SU-DHL-6 (cell line): ENCODE data around the gene PPP1R8.

ENCODE experiments used
- H2AFZ ChIP-seq: fragments of 200-600 bp; sonication (generic); 2 replicates; pipeline ENCODE4 v1.6.1; 2014; ENCODE audit warnings: low read depth, mild to moderate bottlenecking, moderate library complexity, mixed read lengths, antibody characterized with exemption, low read length; ENCODE audit not compliant: severe bottlenecking
- H3F3A ChIP-seq: fragments of 200-600 bp; shearing (Covaris generic); 2 replicates; pipeline ENCODE4 v1.6.0; 2016; ENCODE audit warnings: antibody characterized with exemption, mild to moderate bottlenecking; ENCODE audit not compliant: insufficient read depth
- H3K27ac ChIP-seq: fragments of 200-600 bp; sonication (generic); 2 replicates; pipeline ENCODE4 v1.5.1; 2016; ENCODE audit warnings: low read depth, mild to moderate bottlenecking, low read length, moderate library complexity, mixed read lengths
- H3K27me3 ChIP-seq: fragments of 200-600 bp; sonication (generic), shearing (Covaris generic); 2 replicates; pipeline ENCODE4 v1.6.0; 2014; ENCODE audit warnings: mild to moderate bottlenecking, low read length
- H3K36me3 ChIP-seq: fragments of 200-600 bp; sonication (generic); 2 replicates; pipeline ENCODE4 v1.6.1; 2014; ENCODE audit warnings: mild to moderate bottlenecking, low read length, mixed read lengths
- H3K4me2 ChIP-seq: fragments of 300-600, 200-600 bp; shearing (Covaris generic), sonication (generic); 2 replicates; pipeline ENCODE4 v1.6.0; 2014; ENCODE audit warnings: low read length, low read depth, mild to moderate bottlenecking; ENCODE audit not compliant: poor library complexity, severe bottlenecking
- H3K4me3 ChIP-seq: fragments of 200-600 bp; sonication (generic); 2 replicates; pipeline ENCODE4 v1.5.1; 2014; ENCODE audit warnings: antibody characterized with exemption, low read length, mild to moderate bottlenecking, mixed read lengths; ENCODE audit not compliant: insufficient read depth, poor library complexity, severe bottlenecking
- H3K79me2 ChIP-seq: fragments of 200-600 bp; sonication (generic); 2 replicates; pipeline ENCODE4 v1.6.1; 2014; ENCODE audit warnings: mild to moderate bottlenecking, low read length, moderate library complexity; ENCODE audit not compliant: insufficient read depth
- H3K9ac ChIP-seq: fragments of 200-600 bp; sonication (generic); 2 replicates; pipeline ENCODE4 v1.7.0; 2014; ENCODE audit warnings: mild to moderate bottlenecking, low read length
- H3K9me2 ChIP-seq: fragments of 200-600 bp; sonication (generic); replicated peaks from 2 replicates; pipeline ENCODE4 v1.6.1; 2014; ENCODE audit warnings: low read length; ENCODE audit not compliant: insufficient read depth
- H3K9me3 ChIP-seq: fragments of 200-600 bp; sonication (generic); 2 replicates; pipeline ENCODE4 v1.6.1; 2014; ENCODE audit warnings: low read length, mixed read lengths; ENCODE audit not compliant: insufficient read depth
- H4K20me1 ChIP-seq: fragments of 200-600 bp; sonication (generic); 2 replicates; pipeline ENCODE4 v1.6.1; 2014; ENCODE audit warnings: low read depth, mild to moderate bottlenecking, antibody characterized with exemption, low read length, moderate library complexity, mixed read lengths
- CTCF ChIP-seq: fragments of 200-600 bp; sonication (generic); IDR thresholded peaks from one replicate; pipeline ENCODE4 v1.5.1; 2017; ENCODE audit warnings: antibody characterized with exemption, mild to moderate bottlenecking, low read length, moderate library complexity; ENCODE audit not compliant: insufficient read depth, poor library complexity, severe bottlenecking
- EZH2phosphoT487 ChIP-seq: fragments of 200-600 bp; sonication (generic), shearing (Covaris generic); conservative IDR thresholded peaks from 2 replicates; pipeline ENCODE4 v1.6.1; 2018; ENCODE audit warnings: mild to moderate bottlenecking, antibody characterized with exemption, low read length, moderate library complexity, mixed read lengths

PPP1R8 gene

GRCh38 chr1:27862004-27862403, 31.4 kb downstream of the PPP1R8 start:
- H4K20me1 ChIP-seq: no peaks in the 10 kb centered on the region
- no peak overlapping the region for H3K27ac ChIP-seq
- no peaks in the 10 kb centered on the region for H3K79me2 ChIP-seq
- no peaks in the 10 kb centered on the region for H3K9me2 ChIP-seq
- TF ChIP-seq CTCF (no peak), EZH2phosphoT487 (no peak)
- H3K9me3 ChIP-seq: no peaks in the 10 kb centered on the region
- H3F3A ChIP-seq: no peaks in the 10 kb centered on the region
- no peaks in the 10 kb centered on the region for H3K36me3 ChIP-seq
- no peak overlapping the region for H2AFZ ChIP-seq
- no peak overlapping the region for H3K4me2 ChIP-seq
- H3K27me3 ChIP-seq: no peaks in the 10 kb centered on the region
- H3K4me3 ChIP-seq: no peak overlapping the region
- no peak overlapping the region for H3K9ac ChIP-seq

GRCh38 chr1:27862671-27863537, 32.3 kb downstream of the PPP1R8 start:
- no peak overlapping the region for H3K4me3 ChIP-seq
- no peaks in the 10 kb centered on the region for H3K9me3 ChIP-seq
- no peak overlapping the region for H2AFZ ChIP-seq
- H3K27me3 ChIP-seq: no peaks in the 10 kb centered on the region
- no peaks in the 10 kb centered on the region for H3F3A ChIP-seq
- no peak overlapping the region for H3K27ac ChIP-seq
- no peaks in the 10 kb centered on the region for H4K20me1 ChIP-seq
- no peak overlapping the region for H3K4me2 ChIP-seq
- TF ChIP-seq EZH2phosphoT487: no peak
- TF ChIP-seq CTCF: no peak
- no peaks in the 10 kb centered on the region for H3K9me2 ChIP-seq
- H3K79me2 ChIP-seq: no peaks in the 10 kb centered on the region
- H3K36me3 ChIP-seq: no peaks in the 10 kb centered on the region
- no peak overlapping the region for H3K9ac ChIP-seq

GRCh38 chr1:27863538-27863915, 32.9 kb downstream of the PPP1R8 start:
- no peak overlapping the region for H2AFZ ChIP-seq
- H3K9me3 ChIP-seq: no peaks in the 10 kb centered on the region
- H3K9ac ChIP-seq: no peak overlapping the region
- H3K4me3 ChIP-seq: no peak overlapping the region
- H3K4me2 ChIP-seq: no peak overlapping the region
- H3K36me3 ChIP-seq: no peaks in the 10 kb centered on the region
- no peaks in the 10 kb centered on the region for H3K27me3 ChIP-seq
- no peak overlapping the region for H3K27ac ChIP-seq
- no peaks in the 10 kb centered on the region for H3K9me2 ChIP-seq
- H4K20me1 ChIP-seq: no peaks in the 10 kb centered on the region
- H3F3A ChIP-seq: no peaks in the 10 kb centered on the region
- no peaks in the 10 kb centered on the region for H3K79me2 ChIP-seq
- TF ChIP-seq CTCF: no peak
- no peak for TF ChIP-seq EZH2phosphoT487
